Left lobe of liver (tissue), 2 donors: ENCODE results near the gene FAM174B. TPM values are rescaled to one million over a fixed set of nuclear protein-coding genes. Genes with fewer than 3 reads are reported as not detected.

Experiments used
- ATAC-seq: fragments of 200-7000 bp; cut with Tn5 transposase; one replicate; pipeline ENCODE4 v1.9.1; 2020; ENCODE audit warnings: mild to moderate bottlenecking, moderate library complexity
- DNase-seq: peaks from one replicate; pipeline ENCODE4 v3.0.0-alpha.2; 2020; ENCODE audit warnings: low spot score
- total RNA-seq: library from RNA; stranded (reverse); gene quantifications from one replicate; pipeline ENCODE4 v1.2.1, GENCODE V29; 2021
- donor health status: DM: no; HTN: no; CAD: no; lungs with moderate emphysema.
- donor health status: DM: no; HTN: yes; CAD: no.

Gene FAM174B
- total RNA-seq, 1 donor from 2014 or later: 4.3 TPM

DNA sequence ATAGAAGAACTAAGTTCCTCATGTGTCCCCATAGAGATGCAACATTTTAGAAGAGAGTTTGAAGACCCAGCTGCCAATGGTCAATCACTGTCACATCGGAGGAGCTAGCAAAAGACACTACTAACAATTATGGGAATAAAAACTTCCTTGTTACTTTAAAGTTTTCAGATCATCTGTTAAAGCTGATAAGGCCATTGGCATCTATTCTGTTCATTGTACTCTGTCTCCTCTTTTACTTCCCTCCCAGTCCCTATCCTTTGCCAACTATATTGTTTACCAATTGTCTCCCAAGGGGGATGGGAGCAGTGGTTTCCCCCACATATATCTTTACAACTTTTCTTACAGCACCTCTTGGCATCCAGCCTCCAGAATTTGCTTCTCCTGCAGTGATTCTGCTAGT is 81.0 kb downstream of the FAM174B start:
- ATAC-seq (no peak), DNase-seq (no peak)

DNA sequence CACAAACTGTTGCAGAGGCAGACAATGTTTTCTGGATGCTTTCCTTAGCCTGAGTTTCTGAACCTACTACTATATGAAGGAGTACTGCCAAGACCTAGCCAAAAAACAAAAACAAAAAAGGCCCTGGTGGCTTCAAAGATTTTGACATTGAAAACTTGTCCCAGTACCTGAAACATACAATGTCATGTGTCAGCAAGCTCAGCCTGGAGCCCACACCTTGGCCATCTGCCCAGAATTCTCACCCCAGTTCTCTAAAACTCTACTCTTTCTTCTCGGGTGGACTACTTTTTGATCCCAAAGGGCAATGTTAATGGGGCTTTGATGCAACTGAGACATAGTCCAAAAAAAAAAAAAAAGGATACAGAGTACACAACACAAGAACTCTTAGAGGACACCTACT is 81.4 kb downstream of the FAM174B start:
- ATAC-seq: no peak

DNA sequence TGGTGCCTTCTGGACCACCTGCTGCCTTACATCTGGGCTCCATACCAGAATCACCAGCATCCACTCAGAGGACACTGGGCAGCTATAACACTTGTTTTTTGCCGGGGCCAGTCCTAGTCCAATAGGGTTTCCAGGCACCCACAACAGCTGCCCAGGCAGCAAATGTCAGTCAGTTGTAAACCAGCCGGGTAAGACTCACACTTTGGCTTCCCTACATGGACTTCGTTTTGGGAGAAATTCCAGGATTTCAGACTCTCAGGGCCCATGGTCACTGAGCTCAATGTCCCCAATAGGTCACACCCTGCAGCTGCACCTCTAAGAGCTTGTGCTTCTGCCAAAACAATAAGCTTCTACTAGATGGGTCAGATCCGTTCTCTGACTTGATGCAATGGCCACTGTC is 83.8 kb downstream of the FAM174B start:
- DNase-seq (no peak), ATAC-seq (no peak)

More for the DNA sequence above, 81.4 kb downstream of the FAM174B start:
- DNase-seq: no peak

DNA sequence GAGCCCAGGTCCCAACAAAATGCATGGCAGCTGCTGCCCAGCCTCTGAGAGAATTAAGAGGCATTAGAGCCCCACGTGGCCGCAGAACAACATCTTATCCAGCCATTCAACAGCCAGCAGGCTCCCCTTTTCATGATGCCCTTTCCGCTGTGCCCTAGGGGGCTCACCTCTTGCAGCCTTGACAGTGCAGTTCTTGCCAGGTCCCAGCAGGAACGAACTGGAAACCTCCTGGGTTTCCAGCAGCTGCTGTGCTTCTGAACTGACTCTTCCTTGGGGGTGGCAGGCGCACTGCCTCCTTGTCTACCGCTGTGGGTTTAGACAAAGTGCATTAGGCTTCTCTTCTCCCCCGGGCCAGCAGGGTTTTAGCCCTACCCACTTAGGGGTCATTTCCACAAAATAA is 85.2 kb downstream of the FAM174B start:
- ATAC-seq: no peak
- DNase-seq: no peak

GRCh38 chr15:92569778-92570177 is 85.8 kb downstream of the FAM174B start:
- ATAC-seq (no peak), DNase-seq (no peak)

Other genes starting within 250 kb of the FAM174B start
- 53.1 TPM for gene CHD2, start 244.5 kb upstream of the FAM174B start, total RNA-seq